ENCODE results near the gene CCDC120.

- no peak for TF ChIP-seq REST (IDR thresholded peaks at IDR 0.05; ENCODE audit: insufficient read depth in 1 of 2, low read depth in 2 of 2, low read length in 2 of 2)
- TF ChIP-seq TAF1 (IDR thresholded peaks at IDR 0.05; ENCODE audit: borderline replicate concordance, insufficient read depth, low read length): no peak
- no peak for TF ChIP-seq POLR2AphosphoS5 (IDR thresholded peaks at IDR 0.05; ENCODE audit: low read depth, low read length)
- no peak for TF ChIP-seq SIN3A (IDR thresholded peaks at IDR 0.05; ENCODE audit: borderline replicate concordance, insufficient read depth, low read length)
- no peak for TF ChIP-seq FOXP2 (optimal IDR thresholded peaks at IDR 0.05; ENCODE audit: borderline replicate concordance, extremely low read depth, extremely low read length, insufficient read depth)
These were observed 2.7 kb downstream of the CCDC120 start for GRCh38 chrX:49061490-49061889.
